Measurements from ENCODE around the gene PRRT1. TPM values are rescaled to one million over a fixed set of nuclear protein-coding genes. Genes with fewer than 3 reads are reported as not detected.
A peak's percentile ranks its signal among the peaks of the same experiment; 100 is the strongest.

The PRRT1 gene
- total and polyA plus RNA-seq, 5 donors from 2014 or later: 0.13 to 0.55 (median 0.29) TPM; not detected in 1

- H3K27me3 Mint-ChIP-seq: no peaks in the 10 kb centered on the region
- no peaks in the 10 kb centered on the region for H3K9me3 Mint-ChIP-seq
- H3K4me1 ChIP-seq (ENCODE audit: control insufficient read depth, insufficient read depth, low read length, poor library complexity, severe bottlenecking): peaks cover 47% of the 10 kb centered on the region
- peak within 1 kb of the TSS; percentile 86 to 98 (median 98) for H3K4me3 Mint-ChIP-seq
- ATAC-seq (ENCODE audit: low read depth in 2 of 2): peak; percentile 45 to 49
- no peaks in the 10 kb centered on the region for H3K27me3 ChIP-seq (ENCODE audit: control insufficient read depth, insufficient read depth, low read length)
- peaks cover 6% of the 10 kb centered on the region for H3K36me3 ChIP-seq (ENCODE audit: control insufficient read depth, insufficient read depth, low read length)
- no peaks in the 10 kb centered on the region for H3K9me3 ChIP-seq (ENCODE audit: control insufficient read depth in 2 of 2, low read length in 2 of 2)
- DNase-seq: peak; percentile 92 to 98 (median 95)
- H3K4me1 Mint-ChIP-seq: peaks cover 6 to 90% (median 45%) of the 10 kb centered on the region in 4 donors
- peak within 1 kb of the TSS; percentile 97 for H3K27ac ChIP-seq (ENCODE audit: insufficient read depth, low read length, poor library complexity, severe bottlenecking)
- peak within 1 kb of the TSS; percentile 90 for H3K4me3 ChIP-seq (ENCODE audit: low read depth, low read length)
- H3K27ac Mint-ChIP-seq: peak within 1 kb of the TSS; percentile 95 to 98 (median 97)
- peaks cover 18% of the 10 kb centered on the region for H3K36me3 Mint-ChIP-seq
Observed at GRCh38 chr6:32175711-32176475, 24.2 kb upstream of the PRRT1 start, which contains the start of gene AGPAT1. Gene AGPAT1 (minus strand): TSS chr6:32176084. CDS start chr6:32171496, 4,588 bp downstream.

- Mint-ChIP-seq H3K4me3 (peak overlapping the region; percentile 57 to 98 (median 94)), H3K9me3 (no peaks in the 10 kb centered on the region), H3K27ac (peak overlapping the region; percentile 78 to 95 (median 94)), H3K4me1 (peaks cover 6 to 84% (median 41%) of the 10 kb centered on the region in 4 donors), H3K27me3 (no peaks in the 10 kb centered on the region), H3K36me3 (peaks cover 17% of the 10 kb centered on the region)
- peak overlapping the region; percentile 86 for H3K4me3 ChIP-seq (ENCODE audit: low read depth, low read length)
- H3K4me1 ChIP-seq (ENCODE audit: control insufficient read depth, insufficient read depth, low read length, poor library complexity, severe bottlenecking): peaks cover 47% of the 10 kb centered on the region
- peak overlapping the region; percentile 97 for H3K27ac ChIP-seq (ENCODE audit: insufficient read depth, low read length, poor library complexity, severe bottlenecking)
- no peaks in the 10 kb centered on the region for H3K27me3 ChIP-seq (ENCODE audit: control insufficient read depth, insufficient read depth, low read length)
- peaks cover 5% of the 10 kb centered on the region for H3K36me3 ChIP-seq (ENCODE audit: control insufficient read depth, insufficient read depth, low read length)
- no peak for DNase-seq
- ATAC-seq (ENCODE audit: low read depth in 2 of 2): no peak
- H3K9me3 ChIP-seq (ENCODE audit: control insufficient read depth in 2 of 2, low read length in 2 of 2): no peaks in the 10 kb centered on the region
Observed at GRCh38 chr6:32175322-32175710, 23.6 kb upstream of the PRRT1 start.

- H3K9me3 ChIP-seq (ENCODE audit: control insufficient read depth in 2 of 2, low read length in 2 of 2): no peaks in the 10 kb centered on the region
- peaks cover 22% of the 10 kb centered on the region for H3K36me3 Mint-ChIP-seq
- ATAC-seq (ENCODE audit: low read depth in 2 of 2) (no peak), DNase-seq (no peak)
- peak overlapping the region in 1 of 3 donors; percentile 78 for H3K27ac Mint-ChIP-seq
- no peaks in the 10 kb centered on the region for H3K27me3 ChIP-seq (ENCODE audit: control insufficient read depth, insufficient read depth, low read length)
- H3K36me3 ChIP-seq (ENCODE audit: control insufficient read depth, insufficient read depth, low read length): peaks cover 12% of the 10 kb centered on the region
- peak overlapping the region; percentile 86 for H3K4me3 ChIP-seq (ENCODE audit: low read depth, low read length)
- no peaks in the 10 kb centered on the region for H3K9me3 Mint-ChIP-seq
- peaks cover 42% of the 10 kb centered on the region for H3K4me1 ChIP-seq (ENCODE audit: control insufficient read depth, insufficient read depth, low read length, poor library complexity, severe bottlenecking)
- H3K27me3 Mint-ChIP-seq: no peaks in the 10 kb centered on the region
- H3K4me1 Mint-ChIP-seq: peaks cover 6 to 79% (median 37%) of the 10 kb centered on the region in 4 donors
- peak overlapping the region; percentile 65 to 98 (median 87) for H3K4me3 Mint-ChIP-seq
- H3K27ac ChIP-seq (ENCODE audit: insufficient read depth, low read length, poor library complexity, severe bottlenecking): no peak overlapping the region
Observed at GRCh38 chr6:32174416-32174815, 22.7 kb upstream of the PRRT1 start.

- peak overlapping the region in 1 of 3 donors; percentile 74 for H3K27ac Mint-ChIP-seq
- no peaks in the 10 kb centered on the region for H3K27me3 Mint-ChIP-seq
- no peaks in the 10 kb centered on the region for H3K27me3 ChIP-seq (ENCODE audit: control insufficient read depth, insufficient read depth, low read length)
- DNase-seq (no peak), ATAC-seq (ENCODE audit: low read depth in 2 of 2) (no peak)
- H3K4me1 ChIP-seq (ENCODE audit: control insufficient read depth, insufficient read depth, low read length, poor library complexity, severe bottlenecking): peaks cover 31% of the 10 kb centered on the region
- peaks cover 6 to 71% (median 30%) of the 10 kb centered on the region in 4 donors for H3K4me1 Mint-ChIP-seq
- peaks cover 12% of the 10 kb centered on the region for H3K36me3 ChIP-seq (ENCODE audit: control insufficient read depth, insufficient read depth, low read length)
- no peak overlapping the region for H3K4me3 ChIP-seq (ENCODE audit: low read depth, low read length)
- H3K9me3 Mint-ChIP-seq: no peaks in the 10 kb centered on the region
- no peak overlapping the region for H3K27ac ChIP-seq (ENCODE audit: insufficient read depth, low read length, poor library complexity, severe bottlenecking)
- H3K36me3 Mint-ChIP-seq: peaks cover 22% of the 10 kb centered on the region
- no peaks in the 10 kb centered on the region for H3K9me3 ChIP-seq (ENCODE audit: control insufficient read depth in 2 of 2, low read length in 2 of 2)
- peak overlapping the region; percentile 8 to 78 (median 52) for H3K4me3 Mint-ChIP-seq
Observed at GRCh38 chr6:32173051-32173727, 21.4 kb upstream of the PRRT1 start.

GRCh38 chr6:32171234-32171633 is 19.5 kb upstream of the PRRT1 start:
- H3K36me3 Mint-ChIP-seq: peaks cover 31% of the 10 kb centered on the region
- Histone ChIP-seq H3K36me3 (ENCODE audit: control insufficient read depth, insufficient read depth, low read length) (peaks cover 16% of the 10 kb centered on the region), H3K9me3 (ENCODE audit: control insufficient read depth in 2 of 2, low read length in 2 of 2) (no peaks in the 10 kb centered on the region), H3K4me1 (ENCODE audit: control insufficient read depth, insufficient read depth, low read length, poor library complexity, severe bottlenecking) (peaks cover 18% of the 10 kb centered on the region), H3K4me3 (ENCODE audit: low read depth, low read length) (no peak overlapping the region), H3K27ac (ENCODE audit: insufficient read depth, low read length, poor library complexity, severe bottlenecking) (no peak overlapping the region), H3K27me3 (ENCODE audit: control insufficient read depth, insufficient read depth, low read length) (no peaks in the 10 kb centered on the region)
- H3K9me3 Mint-ChIP-seq: no peaks in the 10 kb centered on the region
- DNase-seq (no peak), ATAC-seq (ENCODE audit: low read depth in 2 of 2) (no peak)
- H3K27me3 Mint-ChIP-seq: no peaks in the 10 kb centered on the region
- peak overlapping the region in 2 of 4 donors; percentile 36 to 63 for H3K4me3 Mint-ChIP-seq
- H3K27ac Mint-ChIP-seq: peak overlapping the region in 1 of 3 donors; percentile 33
- peaks cover 0 to 53% (median 16%) of the 10 kb centered on the region in 4 donors for H3K4me1 Mint-ChIP-seq

- no peak overlapping the region for H3K27ac ChIP-seq (ENCODE audit: insufficient read depth, low read length, poor library complexity, severe bottlenecking)
- H3K4me1 ChIP-seq (ENCODE audit: control insufficient read depth, insufficient read depth, low read length, poor library complexity, severe bottlenecking): peaks cover 13% of the 10 kb centered on the region
- DNase-seq: no peak
- Mint-ChIP-seq H3K9me3 (no peaks in the 10 kb centered on the region), H3K27me3 (no peaks in the 10 kb centered on the region), H3K4me1 (peaks cover 0 to 46% (median 15%) of the 10 kb centered on the region in 4 donors), H3K36me3 (peaks cover 31% of the 10 kb centered on the region), H3K27ac (no peak overlapping the region), H3K4me3 (no peak overlapping the region)
- peaks cover 16% of the 10 kb centered on the region for H3K36me3 ChIP-seq (ENCODE audit: control insufficient read depth, insufficient read depth, low read length)
- ATAC-seq (ENCODE audit: low read depth in 2 of 2): no peak
- no peak overlapping the region for H3K4me3 ChIP-seq (ENCODE audit: low read depth, low read length)
- no peaks in the 10 kb centered on the region for H3K9me3 ChIP-seq (ENCODE audit: control insufficient read depth in 2 of 2, low read length in 2 of 2)
- H3K27me3 ChIP-seq (ENCODE audit: control insufficient read depth, insufficient read depth, low read length): no peaks in the 10 kb centered on the region
Observed at GRCh38 chr6:32170294-32170693, 18.6 kb upstream of the PRRT1 start.

- Histone ChIP-seq H3K4me1 (ENCODE audit: control insufficient read depth, insufficient read depth, low read length, poor library complexity, severe bottlenecking) (peaks cover under 1% of the 10 kb centered on the region), H3K27ac (ENCODE audit: insufficient read depth, low read length, poor library complexity, severe bottlenecking) (no peak overlapping the region), H3K27me3 (ENCODE audit: control insufficient read depth, insufficient read depth, low read length) (no peaks in the 10 kb centered on the region), H3K4me3 (ENCODE audit: low read depth, low read length) (no peak overlapping the region), H3K9me3 (ENCODE audit: control insufficient read depth in 2 of 2, low read length in 2 of 2) (no peaks in the 10 kb centered on the region), H3K36me3 (ENCODE audit: control insufficient read depth, insufficient read depth, low read length) (peaks cover 16% of the 10 kb centered on the region)
- no peak overlapping the region for H3K4me3 Mint-ChIP-seq
- H3K27ac Mint-ChIP-seq: peak overlapping the region in 1 of 3 donors; percentile 75
- no peaks in the 10 kb centered on the region for H3K9me3 Mint-ChIP-seq
- H3K4me1 Mint-ChIP-seq: peaks cover 0 to 33% (median 13%) of the 10 kb centered on the region in 4 donors
- ATAC-seq (ENCODE audit: low read depth in 2 of 2) (no peak), DNase-seq (no peak)
- H3K36me3 Mint-ChIP-seq: peaks cover 35% of the 10 kb centered on the region
- no peaks in the 10 kb centered on the region for H3K27me3 Mint-ChIP-seq
Observed at GRCh38 chr6:32168807-32169591, 17.3 kb upstream of the PRRT1 start.

Measured in CD4-positive, CD25-positive, alpha-beta regulatory T cell (primary cell).